Uterus (tissue), 4 donors: ENCODE measurements around the gene OTUD4. TPM values are rescaled to one million over a fixed set of nuclear protein-coding genes. Genes with fewer than 3 reads are reported as not detected.

Experiments
- DNase-seq, 2 donors: peaks; one replicate each; pipeline ENCODE4 v3.0.0-alpha.2; 2019 to 2020
- H3K27ac ChIP-seq, 2 donors: fragments of 200-600 bp; sonication (generic); 1 replicate in 1 of 2; 2 replicates in 1 of 2; pipeline ENCODE4 v1.5.1; 2016 to 2018
- H3K27me3 ChIP-seq, 2 donors: fragments of 200-600 bp; sonication (generic); one replicate each; pipeline ENCODE4 v1.5.1; 2018 to 2019; ENCODE audit warnings: control low read depth in 1 of 2
- H3K36me3 ChIP-seq, 2 donors: fragments of 200-600 bp; sonication (generic); one replicate each; pipeline ENCODE4 v1.5.1; 2019; ENCODE audit warnings: control low read depth in 1 of 2
- H3K4me1 ChIP-seq, 2 donors: fragments of 200-600 bp; sonication (generic); one replicate each; pipeline ENCODE4 v1.5.1; 2018 to 2019; ENCODE audit warnings: control low read depth in 1 of 2
- H3K4me3 ChIP-seq, 2 donors: fragments of 200-600 bp; sonication (generic); 1 replicate in 1 of 2; 2 replicates in 1 of 2; pipeline ENCODE4 v1.5.1; 2018 to 2019; ENCODE audit warnings: mild to moderate bottlenecking in 1 of 2
- H3K9me3 ChIP-seq, 2 donors: fragments of 200-600 bp; sonication (generic); one replicate each; pipeline ENCODE4 v1.5.1; 2019; ENCODE audit warnings: control low read depth in 1 of 2
- CTCF ChIP-seq, 4 experiments: fragments of 200-600 bp in 2 of 4; fragments of 450-650 bp in 2 of 4; sonication (generic) in 2 of 4; IDR thresholded peaks; one replicate each; pipeline ENCODE4 v1.5.1; 2016 to 2019; ENCODE audit warnings: antibody characterized with exemption in 4 of 4, mild to moderate bottlenecking in 2 of 4, moderate library complexity in 1 of 4
- POLR2A ChIP-seq, 2 donors: fragments of 450-650 bp; IDR thresholded peaks; one replicate each; pipeline ENCODE4 v1.6.1; 2016; ENCODE audit warnings: antibody characterized with exemption in 2 of 2, mild to moderate bottlenecking in 1 of 2, moderate library complexity in 1 of 2
- intact Hi-C: fragments of 100-400 bp; cut with DNase I; formaldehyde crosslinking; loops from one replicate; pipeline ENCODE4 v1.15.1; 2023; ENCODE audit warnings: low total_unique reads
- total RNA-seq, 4 donors: library from RNA; depleted of rRNA in 3 of 4; stranded (reverse); fragments of >200 nt in 3 of 4; gene quantifications; one replicate each; pipeline versions ENCODE4 v1.1.0 to v1.2.4, GENCODE V29; 2014 to 2023
- donor health status: DM: yes; HTN: yes; CAD: no.

Gene OTUD4
- total RNA-seq, 4 donors from 2014 or later: 12.3 to 59.5 (median 31.9) TPM

GRCh38 chr4:145099653-145100052, 80.7 kb downstream of the OTUD4 start:
- TF ChIP-seq POLR2A (IDR thresholded peaks at IDR 0.05) (no peak), CTCF (IDR thresholded peaks at IDR 0.05) (no peak)
- intact Hi-C loops: no loop called here
- no peaks in the 10 kb centered on the region for H3K36me3 ChIP-seq
- no peaks in the 10 kb centered on the region for H3K27me3 ChIP-seq
- peaks cover 5 to 7% of the 10 kb centered on the region in 2 donors for H3K4me1 ChIP-seq
- DNase-seq: no peak
- H3K9me3 ChIP-seq: no peaks in the 10 kb centered on the region
- no peak overlapping the region for H3K27ac ChIP-seq
- peak overlapping the region; percentile 72 to 85 for H3K4me3 ChIP-seq

GRCh38 chr4:145098675-145099037, 81.7 kb downstream of the OTUD4 start:
- Histone ChIP-seq H3K27me3 (no peaks in the 10 kb centered on the region), H3K36me3 (no peaks in the 10 kb centered on the region), H3K4me1 (peaks cover 5 to 7% of the 10 kb centered on the region in 2 donors), H3K4me3 (peak overlapping the region; percentile 72 to 85), H3K27ac (peak overlapping the region; percentile 84 to 93), H3K9me3 (no peaks in the 10 kb centered on the region)
- no peak for DNase-seq
- intact Hi-C loops: no loop called here
- TF ChIP-seq CTCF (IDR thresholded peaks at IDR 0.05) (no peak), POLR2A (IDR thresholded peaks at IDR 0.05) (no peak)

- Histone ChIP-seq H3K9me3 (no peaks in the 10 kb centered on the region), H3K27ac (peak within 1 kb of the TSS; percentile 84 to 93), H3K4me3 (peak within 1 kb of the TSS; percentile 72 to 85), H3K36me3 (no peaks in the 10 kb centered on the region), H3K27me3 (no peaks in the 10 kb centered on the region), H3K4me1 (peaks cover 5 to 7% of the 10 kb centered on the region in 2 donors)
- DNase-seq: peak; percentile 92 to 96
- TF ChIP-seq CTCF (IDR thresholded peaks at IDR 0.05) (peak in 3 of 4 experiments; percentile 14 to 28 (median 14)), POLR2A (IDR thresholded peaks at IDR 0.05) (peak in 1 of 2 donors; percentile 61)
- intact Hi-C loops: no loop called here
These were observed 82.3 kb downstream of the OTUD4 start, which contains the start of the genes ABCE1 and ANAPC10 for GRCh38 chr4:145097821-145098674. ABCE1 (plus strand) TSS chr4:145098311; CDS start chr4:145104413, 6,102 bp downstream. ANAPC10 (minus strand) TSS chr4:145098196; CDS start chr4:145096099, 2,097 bp downstream.

GRCh38 chr4:145097331-145097820, 83.0 kb downstream of the OTUD4 start:
- Histone ChIP-seq H3K4me1 (peaks cover 5 to 7% of the 10 kb centered on the region in 2 donors), H3K27me3 (no peaks in the 10 kb centered on the region), H3K27ac (peak overlapping the region; percentile 84 to 93), H3K9me3 (no peaks in the 10 kb centered on the region), H3K4me3 (peak overlapping the region; percentile 72 to 85), H3K36me3 (no peaks in the 10 kb centered on the region)
- intact Hi-C loops: no loop called here
- TF ChIP-seq POLR2A (IDR thresholded peaks at IDR 0.05): no peak
- no peak for TF ChIP-seq CTCF (IDR thresholded peaks at IDR 0.05)
- no peak for DNase-seq

GRCh38 chr4:145093638-145094037, 86.8 kb downstream of the OTUD4 start:
- Histone ChIP-seq H3K4me3 (no peak overlapping the region), H3K9me3 (no peaks in the 10 kb centered on the region), H3K4me1 (peaks cover 5 to 7% of the 10 kb centered on the region in 2 donors), H3K27me3 (no peaks in the 10 kb centered on the region), H3K27ac (no peak overlapping the region), H3K36me3 (no peaks in the 10 kb centered on the region)
- intact Hi-C loops: no loop called here
- no peak for TF ChIP-seq CTCF (IDR thresholded peaks at IDR 0.05)
- no peak for TF ChIP-seq POLR2A (IDR thresholded peaks at IDR 0.05)
- DNase-seq: no peak
